Thymus (tissue), 11 donors: Measurements from ENCODE around the gene CAMTA1. TPM values are rescaled to one million over a fixed set of nuclear protein-coding genes. Genes with fewer than 3 reads are reported as not detected.

Experiments
- DNase-seq, 9 donors: peaks; one replicate each; pipeline ENCODE4 v3.0.0-alpha.2; 2013; ENCODE audit warnings: low spot score in 9 of 9, low read depth in 6 of 9, missing footprints in 1 of 9
- H3K27ac ChIP-seq, 2 donors: one replicate each; pipeline ENCODE4 v1.5.1; 2013; ENCODE audit warnings: control low read depth in 1 of 2, low read depth in 1 of 2, low read length in 1 of 2, mild to moderate bottlenecking in 1 of 2, moderate library complexity in 1 of 2
- H3K27me3 ChIP-seq, 2 donors: one replicate each; pipeline ENCODE4 v1.5.1; 2013; ENCODE audit warnings: low read length in 1 of 2; ENCODE audit not compliant: control insufficient read depth in 2 of 2, insufficient read depth in 1 of 2
- H3K36me3 ChIP-seq, 2 donors: one replicate each; pipeline ENCODE4 v1.5.1; 2013; ENCODE audit warnings: low read length in 1 of 2, mild to moderate bottlenecking in 1 of 2, moderate library complexity in 1 of 2; ENCODE audit not compliant: control insufficient read depth in 2 of 2, insufficient read depth in 2 of 2
- H3K4me1 ChIP-seq, 2 donors: one replicate each; pipeline ENCODE4 v1.5.1; 2013; ENCODE audit warnings: low read length in 2 of 2; ENCODE audit not compliant: control insufficient read depth in 2 of 2, insufficient read depth in 2 of 2
- H3K4me3 ChIP-seq, 2 donors: one replicate each; pipeline ENCODE4 v1.5.1; 2013; ENCODE audit warnings: low read length in 2 of 2, control low read depth in 1 of 2, mild to moderate bottlenecking in 1 of 2
- H3K9me3 ChIP-seq, 2 donors: one replicate each; pipeline ENCODE4 v1.5.1; 2013; ENCODE audit warnings: low read length in 1 of 2, mild to moderate bottlenecking in 1 of 2; ENCODE audit not compliant: control insufficient read depth in 2 of 2, insufficient read depth in 1 of 2
- WGBS: extraction: QIAGEN DNeasy Blood & Tissue Kit; methylation state at CpG from one replicate; pipeline ENCODE4 v1.1.7; 2013; 5-methylcytosine and 5-hydroxymethylcytosine counted together
- polyA plus RNA-seq: library from polyadenylated mRNA; stranded (reverse); fragments of 200-250 nt; gene quantifications from one replicate; pipeline ENCODE4 v1.2.3, GENCODE V29; 2013
- total RNA-seq: library from RNA; stranded (reverse); fragments of 120-200 nt; gene quantifications from one replicate; pipeline ENCODE4 v1.2.4, GENCODE V29; 2013
- donor health status: healthy.

The CAMTA1 gene
- total and polyA plus RNA-seq, 2 donors = 32.0 to 158 TPM

DNA sequence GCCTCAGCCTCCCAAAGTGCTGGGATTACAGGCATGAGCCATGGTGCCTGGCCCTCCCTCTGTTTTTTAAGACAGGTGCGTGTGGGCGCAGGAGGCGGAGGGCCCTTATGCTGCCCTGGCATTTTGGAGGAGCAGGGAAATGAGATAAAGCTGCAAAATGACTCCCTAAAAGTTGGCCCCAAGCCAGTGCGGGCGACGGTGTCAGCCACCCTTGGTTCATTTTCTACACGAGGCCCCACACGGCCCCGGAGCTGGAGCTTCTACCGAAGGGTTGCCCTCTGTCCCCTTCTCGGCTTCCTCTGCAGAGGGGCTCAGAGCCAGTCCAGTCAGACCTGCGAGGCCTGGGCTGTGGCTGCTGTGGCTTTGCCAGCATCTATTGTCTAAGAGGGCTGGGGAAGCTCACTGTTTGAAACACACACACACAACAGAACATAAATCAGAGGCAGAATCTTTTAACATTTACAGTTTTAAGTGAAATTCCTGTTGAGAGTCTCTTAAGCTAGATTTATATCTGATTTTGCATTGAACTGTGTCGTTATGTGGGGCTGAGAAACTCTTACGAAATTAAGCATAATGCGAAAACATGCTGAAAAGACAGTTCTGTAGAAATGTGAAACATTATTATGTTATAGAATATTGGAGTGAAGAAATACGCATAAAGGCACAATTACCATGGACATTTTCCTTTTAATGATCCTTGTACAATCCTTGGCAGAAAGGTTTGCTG, 255.9 kb downstream of the CAMTA1 start:
- DNase-seq = no peak
- H3K27me3 ChIP-seq = peaks cover 2 to 4% of the 10 kb centered on the region in 2 donors
- no peak overlapping the region for H3K4me3 ChIP-seq
- H3K9me3 ChIP-seq = no peaks in the 10 kb centered on the region
- no peaks in the 10 kb centered on the region for H3K4me1 ChIP-seq
- no peak overlapping the region for H3K27ac ChIP-seq
- no peaks in the 10 kb centered on the region for H3K36me3 ChIP-seq
- 89% methylated on average over 16 of the region's 16 CpGs for WGBS

DNA sequence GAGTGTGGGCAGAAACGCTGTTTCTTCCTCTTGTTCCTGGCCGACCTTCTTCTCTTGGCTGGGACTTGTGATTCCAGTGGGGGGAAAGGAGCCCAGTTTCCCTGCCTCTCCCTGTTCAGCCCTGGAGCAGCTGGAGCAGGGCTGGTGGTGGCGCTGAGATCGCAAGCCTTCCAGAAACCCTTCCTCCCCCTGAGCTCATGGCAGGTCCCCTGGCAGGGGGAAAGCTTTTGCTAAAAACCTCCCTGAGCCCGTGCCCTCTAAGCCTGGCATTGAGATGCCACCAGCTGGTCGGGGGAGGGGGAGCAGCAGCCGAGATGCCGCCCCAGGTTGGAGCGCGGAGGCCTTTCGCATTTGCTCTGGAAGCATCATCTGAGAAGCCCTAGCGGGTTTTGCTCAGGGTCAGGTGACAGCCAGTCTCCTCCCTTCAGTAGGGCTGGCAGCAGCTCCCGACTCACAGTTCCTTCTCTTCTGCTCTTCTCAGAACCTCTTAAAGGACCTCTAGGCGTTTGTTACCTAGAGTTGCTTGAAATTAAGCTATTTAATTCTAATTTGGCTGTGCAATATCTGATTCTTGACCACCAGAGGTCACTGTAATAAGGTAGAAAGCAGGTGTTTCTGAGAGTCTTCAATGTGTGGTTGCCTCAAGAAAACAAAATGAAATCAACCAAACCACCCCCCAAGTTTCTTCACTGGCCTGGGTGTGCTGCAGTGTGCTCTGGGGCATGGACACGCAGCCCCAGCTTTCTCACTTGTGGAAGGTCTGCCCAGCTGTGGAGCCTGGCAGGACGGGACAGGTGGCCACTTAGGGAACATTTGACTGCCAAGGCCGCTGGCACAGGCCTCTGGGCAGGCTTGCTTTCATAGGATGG, 257.3 kb downstream of the CAMTA1 start:
- no peaks in the 10 kb centered on the region for H3K36me3 ChIP-seq
- WGBS = 67% methylated on average over 17 of the region's 17 CpGs
- H3K9me3 ChIP-seq = peaks cover 0 to 2% of the 10 kb centered on the region in 2 donors
- H3K27ac ChIP-seq = no peak overlapping the region
- H3K27me3 ChIP-seq = peaks cover 2 to 7% of the 10 kb centered on the region in 2 donors
- peak in 3 of 9 donors; percentile 3 to 24 (median 8) for DNase-seq
- H3K4me1 ChIP-seq = no peaks in the 10 kb centered on the region
- H3K4me3 ChIP-seq = no peak overlapping the region

DNA sequence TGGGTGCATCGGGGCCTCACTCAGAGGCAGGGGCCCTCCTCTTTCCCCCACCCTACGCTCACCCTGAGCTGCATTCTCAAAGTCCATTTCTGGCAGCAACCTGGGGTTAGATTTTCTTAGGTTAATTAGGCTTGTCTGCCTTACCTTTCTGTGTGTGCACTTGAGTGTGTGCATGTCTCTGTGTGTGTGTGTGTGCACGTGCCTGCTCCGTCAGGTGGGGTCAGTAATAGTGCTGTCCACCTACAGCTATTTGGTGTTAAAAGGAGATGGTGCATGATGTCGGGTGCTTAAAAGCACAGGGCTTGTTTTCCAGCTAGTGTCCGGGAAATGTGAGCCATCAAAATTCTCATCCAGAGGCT, 257.9 kb downstream of the CAMTA1 start:
- peaks cover 2 to 7% of the 10 kb centered on the region in 2 donors for H3K27me3 ChIP-seq
- no peaks in the 10 kb centered on the region for H3K36me3 ChIP-seq
- H3K27ac ChIP-seq = no peak overlapping the region
- WGBS = 90% methylated on average over 6 of the region's 6 CpGs
- peaks cover 0 to 2% of the 10 kb centered on the region in 2 donors for H3K9me3 ChIP-seq
- no peak for DNase-seq
- no peak overlapping the region for H3K4me3 ChIP-seq
- H3K4me1 ChIP-seq = no peaks in the 10 kb centered on the region

GRCh38 chr1:7043719-7044535, 258.7 kb downstream of the CAMTA1 start:
- H3K36me3 ChIP-seq = no peaks in the 10 kb centered on the region
- H3K4me1 ChIP-seq = no peaks in the 10 kb centered on the region
- DNase-seq = no peak
- peaks cover 2 to 7% of the 10 kb centered on the region in 2 donors for H3K27me3 ChIP-seq
- 94% methylated on average over 26 of the region's 26 CpGs for WGBS
- H3K4me3 ChIP-seq = no peak overlapping the region
- no peak overlapping the region for H3K27ac ChIP-seq
- H3K9me3 ChIP-seq = peaks cover 0 to 2% of the 10 kb centered on the region in 2 donors

- WGBS = 94% methylated on average over 1 of the region's 1 CpG
- Histone ChIP-seq H3K4me3 (no peak overlapping the region), H3K27me3 (peaks cover 2 to 7% of the 10 kb centered on the region in 2 donors), H3K9me3 (peaks cover 0 to 2% of the 10 kb centered on the region in 2 donors), H3K27ac (no peak overlapping the region), H3K36me3 (no peaks in the 10 kb centered on the region), H3K4me1 (no peaks in the 10 kb centered on the region)
- DNase-seq = no peak
Observed at GRCh38 chr1:7045897-7046296, 260.6 kb downstream of the CAMTA1 start.

DNA sequence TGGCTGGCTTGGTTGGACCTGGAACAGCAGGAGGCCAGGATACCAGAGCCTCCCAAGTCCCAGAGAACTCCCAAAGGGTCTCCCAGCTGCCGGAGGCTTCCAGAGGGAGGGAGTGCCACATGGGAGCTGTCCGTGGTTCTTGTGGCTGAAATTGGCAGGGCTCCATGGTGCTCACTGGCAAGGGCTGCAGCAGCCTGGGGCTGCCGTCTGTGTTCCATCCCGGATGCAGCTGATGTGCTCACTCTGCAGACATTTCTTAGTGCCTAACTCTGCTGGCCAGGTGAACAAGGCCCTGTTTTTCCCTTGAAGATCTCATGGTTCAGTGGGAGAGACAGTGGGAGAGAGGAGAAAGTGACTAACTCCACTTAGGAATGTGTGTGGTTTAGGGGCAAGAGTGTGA, 261.1 kb downstream of the CAMTA1 start:
- Histone ChIP-seq H3K4me1 (no peaks in the 10 kb centered on the region), H3K4me3 (no peak overlapping the region), H3K36me3 (no peaks in the 10 kb centered on the region), H3K27ac (no peak overlapping the region), H3K9me3 (peaks cover 0 to 2% of the 10 kb centered on the region in 2 donors), H3K27me3 (peaks cover 2 to 7% of the 10 kb centered on the region in 2 donors)
- no peak for DNase-seq
- WGBS = 10% methylated on average over 4 of the region's 4 CpGs

GRCh38 chr1:7046891-7047290, 261.6 kb downstream of the CAMTA1 start:
- WGBS = 96% methylated on average over 1 of the region's 1 CpG
- no peak overlapping the region for H3K4me3 ChIP-seq
- H3K9me3 ChIP-seq = peaks cover 0 to 2% of the 10 kb centered on the region in 2 donors
- no peaks in the 10 kb centered on the region for H3K4me1 ChIP-seq
- DNase-seq = no peak
- no peak overlapping the region for H3K27ac ChIP-seq
- peaks cover 2 to 7% of the 10 kb centered on the region in 2 donors for H3K27me3 ChIP-seq
- H3K36me3 ChIP-seq = no peaks in the 10 kb centered on the region

- H3K4me3 ChIP-seq = no peak overlapping the region
- peaks cover 2 to 7% of the 10 kb centered on the region in 2 donors for H3K27me3 ChIP-seq
- 78% methylated on average over 2 of the region's 2 CpGs for WGBS
- no peak overlapping the region for H3K27ac ChIP-seq
- no peaks in the 10 kb centered on the region for H3K36me3 ChIP-seq
- peaks cover 0 to 2% of the 10 kb centered on the region in 2 donors for H3K9me3 ChIP-seq
- H3K4me1 ChIP-seq = no peaks in the 10 kb centered on the region
- no peak for DNase-seq
Observed at GRCh38 chr1:7047866-7048265, 262.6 kb downstream of the CAMTA1 start.
